NCI-H82 treated with DMSO at 0.1 percent for 48 hours (cell line): ENCODE measurements around the gene MYH9.
"Not testable (repeated sequence)": the region's sequence is repeated elsewhere in the genome, so short reads cannot be mapped to it uniquely, and the experiment has no call there.

Experiments used
- DNase-seq: peaks from one replicate; lab custom pipeline; 2025; ENCODE audit not compliant: unreplicated experiment; lab: John Stamatoyannopoulos, UW

Gene MYH9

DNA sequence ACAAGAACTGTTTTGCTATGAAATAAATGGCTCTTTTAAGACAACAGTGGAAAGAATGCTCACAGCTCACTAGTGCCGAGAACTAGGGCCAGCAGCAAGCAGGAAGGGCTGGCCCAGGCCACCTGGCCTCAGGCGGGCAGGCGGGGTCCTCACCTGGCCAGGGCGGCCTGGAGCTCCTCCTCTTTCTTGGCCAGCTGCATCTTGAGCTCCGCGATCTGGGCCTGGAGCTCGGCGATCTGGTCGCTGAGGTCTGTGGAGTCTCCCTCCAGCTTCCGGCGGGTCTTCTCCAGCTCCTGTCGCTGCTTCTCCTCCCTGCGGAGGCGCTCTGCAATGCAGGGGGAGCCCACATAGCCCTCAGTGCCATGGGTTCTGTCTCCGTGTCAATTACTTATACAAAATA is 91.1 kb downstream of the MYH9 start:
- DNase-seq = no peak

DNA sequence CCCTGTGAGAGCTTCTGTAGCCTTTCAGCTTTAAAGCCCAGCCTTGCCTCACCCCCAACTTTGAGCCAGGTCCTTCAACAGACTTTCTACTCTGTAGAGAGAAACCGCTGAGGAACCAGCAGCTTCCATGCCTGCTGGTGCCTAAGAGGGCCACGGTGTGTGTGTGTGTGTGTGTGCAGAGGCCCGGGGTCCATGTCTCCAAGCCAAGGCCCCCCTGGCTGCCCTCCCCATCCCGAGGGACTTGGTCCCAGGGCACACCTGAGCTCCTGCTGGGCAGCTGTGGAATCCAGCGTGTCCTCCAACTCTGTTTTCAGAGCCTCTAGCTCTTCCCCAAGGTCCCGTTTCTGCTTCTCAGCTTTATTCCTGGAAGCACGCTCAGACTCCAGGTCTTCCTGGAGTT is 92.5 kb downstream of the MYH9 start:
- no peak for DNase-seq

DNA sequence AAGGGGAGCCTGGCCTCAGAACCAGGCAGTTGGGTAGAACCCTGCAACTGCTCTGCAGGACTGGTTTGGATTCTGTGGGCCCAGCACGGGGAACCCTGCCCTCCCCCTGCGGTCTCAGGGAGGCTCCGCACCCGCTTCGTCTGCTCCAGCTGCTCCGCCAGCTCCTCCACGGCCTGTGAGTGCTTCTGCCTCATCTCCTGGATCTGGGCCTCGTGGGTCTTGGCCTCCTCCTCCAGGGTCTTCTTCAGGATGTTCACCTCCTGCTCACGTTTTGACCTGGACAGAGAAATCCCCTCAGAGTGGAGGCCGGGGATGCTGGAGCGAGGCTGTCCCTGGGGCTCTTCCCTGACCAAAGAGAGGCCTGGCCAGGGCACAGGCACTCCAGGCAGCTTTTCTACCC is 93.0 kb downstream of the MYH9 start:
- DNase-seq = no peak

DNA sequence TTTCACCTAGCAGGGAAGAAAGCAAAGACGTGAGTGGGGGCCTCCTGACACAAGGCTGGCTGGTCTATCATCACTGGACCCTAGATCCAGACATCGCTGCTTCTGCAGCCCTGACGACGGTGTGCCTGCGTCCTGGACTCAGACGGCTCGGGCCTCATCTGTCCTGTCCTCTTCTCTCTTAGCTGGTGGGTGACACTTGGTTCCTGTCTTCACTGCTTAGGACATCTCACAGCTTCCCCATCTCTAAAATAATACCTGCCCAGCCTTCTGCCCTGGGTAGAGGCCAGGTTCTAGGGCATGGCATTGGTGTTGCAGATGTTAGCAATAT is 93.5 kb downstream of the MYH9 start:
- no peak for DNase-seq

DNA sequence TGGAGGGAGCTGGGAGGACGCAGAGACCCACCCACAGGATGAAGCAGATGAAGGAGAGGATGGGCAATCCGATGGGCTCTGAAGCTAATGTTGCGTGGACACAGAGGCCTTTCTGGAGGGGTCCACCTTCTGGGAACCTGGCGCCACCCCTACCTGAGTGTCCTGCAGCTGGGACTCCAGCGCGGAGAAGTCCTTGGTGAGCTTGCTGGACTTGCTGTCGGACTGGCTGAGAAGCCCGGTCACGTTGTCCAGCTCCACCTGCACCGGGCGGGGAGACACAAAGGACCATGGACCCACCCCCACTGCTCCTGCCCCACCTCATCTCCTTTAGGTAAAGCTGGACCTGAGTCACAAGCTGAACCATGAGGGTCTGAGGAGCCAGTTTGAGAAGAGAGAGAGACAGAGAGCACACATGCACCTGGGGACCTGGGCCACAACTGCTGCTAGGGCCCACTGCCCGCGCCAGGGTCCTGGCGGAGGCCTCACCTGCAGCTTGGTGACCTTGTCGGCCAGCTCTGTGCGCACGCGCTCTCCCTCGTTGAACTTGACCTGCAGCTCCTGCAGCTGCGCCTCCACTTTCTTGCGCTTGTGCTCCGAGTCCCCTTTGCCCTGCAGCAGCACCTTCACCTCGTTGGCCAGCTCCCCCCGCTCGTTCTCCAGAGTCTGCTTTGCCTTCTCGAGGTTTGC is 94.0 kb downstream of the MYH9 start:
- DNase-seq = no peak

DNA sequence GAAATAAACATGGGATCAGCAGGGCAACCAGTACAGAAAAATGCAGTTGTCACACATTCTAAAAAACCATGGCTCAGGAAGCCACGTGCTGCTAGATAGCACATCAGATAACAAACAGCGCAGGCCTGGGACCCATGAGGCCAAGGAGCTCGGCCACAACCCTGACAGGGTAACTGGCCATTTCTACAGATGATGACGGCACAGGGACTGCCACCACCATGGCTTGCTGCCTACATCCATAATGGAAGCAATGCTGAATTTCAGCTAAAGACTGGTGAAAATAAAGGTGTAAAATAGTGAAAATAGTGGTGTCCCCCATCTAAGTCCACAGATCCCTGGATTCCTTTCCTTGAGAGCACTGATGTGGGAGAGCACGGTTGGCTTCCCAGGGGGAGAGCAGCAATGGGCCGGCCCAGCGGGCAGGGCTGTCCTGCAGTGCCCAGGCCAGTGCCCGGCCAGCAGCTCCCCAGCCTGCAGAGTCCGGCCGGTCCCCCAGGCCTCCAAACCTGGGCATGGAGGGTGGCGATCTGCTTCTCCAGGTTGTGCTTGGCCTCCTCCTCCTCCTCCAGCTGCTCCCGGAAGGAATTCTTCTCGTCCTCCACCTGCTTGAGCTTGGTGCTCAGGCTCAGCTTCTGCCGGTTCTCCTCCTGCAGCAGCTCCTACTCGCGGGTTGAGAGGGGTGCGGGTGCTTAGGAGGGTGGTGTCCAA is 94.8 kb downstream of the MYH9 start:
- DNase-seq = no peak

DNA sequence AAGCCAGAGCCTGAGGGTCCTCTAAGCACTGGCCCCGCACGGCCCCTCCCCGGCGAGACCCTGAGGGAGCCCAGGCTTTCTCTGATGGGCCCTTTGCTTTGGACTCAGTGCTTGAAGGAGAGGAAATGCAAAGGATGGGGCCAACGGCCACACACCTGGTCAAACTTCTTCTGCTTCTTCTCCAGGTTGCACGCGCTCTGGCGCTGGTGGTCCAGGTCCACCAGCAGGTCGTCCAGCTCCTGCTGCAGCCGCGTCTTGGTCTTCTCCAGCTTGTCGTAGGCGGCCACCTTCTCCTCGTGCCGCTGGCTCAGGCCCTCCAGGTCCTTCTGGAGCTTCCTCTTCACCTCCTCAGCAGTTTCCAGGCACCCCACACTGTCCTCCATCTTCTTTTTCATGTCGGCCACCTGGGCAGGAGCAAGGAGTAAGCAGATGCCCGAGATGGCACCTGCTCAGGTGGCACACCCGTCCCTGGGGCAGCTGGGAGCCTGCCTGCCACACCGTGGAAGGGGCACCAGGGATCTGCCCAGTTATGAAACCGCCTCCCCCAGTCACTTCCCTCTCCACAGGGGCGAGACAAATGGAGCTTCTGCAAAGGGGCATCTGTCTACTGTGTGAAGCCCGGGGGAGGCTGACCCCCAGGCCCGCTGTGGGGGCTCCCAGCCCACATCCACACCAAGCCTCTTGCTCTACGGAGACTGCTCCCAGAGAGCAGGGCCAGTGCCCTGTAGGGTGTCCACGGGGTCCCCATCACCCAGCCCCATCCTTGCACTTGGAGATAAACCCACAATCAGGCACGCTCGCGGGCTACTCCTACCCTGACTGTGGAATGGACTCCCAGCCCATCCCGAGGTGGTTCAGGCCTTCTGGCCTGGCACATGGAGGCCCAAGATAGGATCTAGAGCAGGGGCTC is 95.7 kb downstream of the MYH9 start:
- DNase-seq = no peak

DNA sequence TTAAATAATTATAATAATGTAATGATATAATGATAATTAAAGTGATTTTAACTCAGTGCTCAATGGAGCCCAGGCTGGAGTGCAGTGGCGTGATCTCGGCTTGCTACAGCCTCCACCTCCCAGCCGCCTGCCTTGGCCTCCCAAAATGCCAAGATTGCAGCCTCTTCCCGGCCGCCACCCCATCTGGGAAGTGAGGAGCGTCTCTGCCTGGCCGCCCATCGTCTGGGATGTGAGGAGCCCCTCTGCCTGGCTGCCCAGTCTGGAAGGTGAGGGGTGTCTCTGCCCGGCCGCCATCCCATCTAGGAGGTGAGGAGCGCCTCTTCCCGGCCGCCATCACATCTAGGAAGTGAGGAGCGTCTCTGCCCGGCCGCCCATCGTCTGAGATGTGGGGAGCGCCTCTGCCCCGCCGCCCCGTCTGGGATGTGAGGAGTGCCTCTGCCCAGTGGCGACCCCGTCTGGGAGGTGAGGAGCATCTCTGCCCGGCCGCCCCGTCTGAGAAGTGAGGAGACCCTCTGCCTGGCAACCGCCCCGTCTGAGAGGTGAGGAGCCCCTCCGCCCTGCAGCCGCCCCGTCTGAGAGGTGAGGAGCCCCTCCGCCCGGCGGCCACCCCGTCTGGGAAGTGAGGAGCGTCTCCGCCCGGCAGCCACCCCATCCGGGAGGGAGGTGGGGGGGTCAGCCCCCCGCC is 97.2 kb downstream of the MYH9 start:
- DNase-seq = not testable (repeated sequence)

DNA sequence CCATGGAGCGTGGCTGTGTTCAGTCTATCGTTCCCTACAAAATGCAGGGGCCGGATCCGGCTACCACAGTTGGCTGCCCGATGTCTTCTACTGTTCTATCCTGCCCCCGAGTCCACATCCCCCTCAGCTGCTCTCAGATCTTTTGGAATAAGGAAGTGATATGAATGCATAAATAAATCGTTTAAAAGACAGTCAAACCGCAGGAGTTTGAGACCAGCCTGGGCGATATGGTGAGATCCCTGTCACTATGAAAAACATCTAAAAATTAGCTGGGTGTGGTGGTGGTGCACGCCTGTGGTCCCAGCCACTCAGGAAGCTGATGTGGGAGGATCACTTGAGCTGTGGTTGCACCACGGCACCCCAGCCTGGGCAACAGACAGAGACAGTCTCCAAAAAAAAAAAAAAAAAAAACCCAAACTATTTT is 97.8 kb downstream of the MYH9 start:
- DNase-seq = not testable (repeated sequence)

DNA sequence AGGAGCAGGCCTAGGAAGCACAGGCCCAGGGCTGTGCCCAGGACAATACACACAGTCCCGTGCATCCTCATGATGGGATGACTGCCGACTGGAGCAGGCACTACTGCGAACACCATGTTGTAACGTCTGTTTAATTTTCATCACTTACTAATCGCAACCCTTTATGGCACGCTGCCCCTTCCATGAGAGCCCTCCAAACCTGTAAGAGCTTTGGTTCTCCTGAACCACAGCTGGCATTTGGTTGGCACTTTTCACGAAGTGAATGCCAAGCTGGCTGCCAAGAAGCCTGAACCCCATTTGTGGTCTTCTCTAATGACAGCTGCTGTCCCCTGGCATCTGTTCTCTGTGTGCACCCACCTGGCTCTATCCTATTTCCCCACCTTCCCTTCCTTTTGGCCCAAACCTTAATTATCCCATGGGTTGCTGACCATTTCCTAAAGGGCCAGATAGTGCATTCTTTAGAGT is 98.3 kb downstream of the MYH9 start:
- no peak for DNase-seq

DNA sequence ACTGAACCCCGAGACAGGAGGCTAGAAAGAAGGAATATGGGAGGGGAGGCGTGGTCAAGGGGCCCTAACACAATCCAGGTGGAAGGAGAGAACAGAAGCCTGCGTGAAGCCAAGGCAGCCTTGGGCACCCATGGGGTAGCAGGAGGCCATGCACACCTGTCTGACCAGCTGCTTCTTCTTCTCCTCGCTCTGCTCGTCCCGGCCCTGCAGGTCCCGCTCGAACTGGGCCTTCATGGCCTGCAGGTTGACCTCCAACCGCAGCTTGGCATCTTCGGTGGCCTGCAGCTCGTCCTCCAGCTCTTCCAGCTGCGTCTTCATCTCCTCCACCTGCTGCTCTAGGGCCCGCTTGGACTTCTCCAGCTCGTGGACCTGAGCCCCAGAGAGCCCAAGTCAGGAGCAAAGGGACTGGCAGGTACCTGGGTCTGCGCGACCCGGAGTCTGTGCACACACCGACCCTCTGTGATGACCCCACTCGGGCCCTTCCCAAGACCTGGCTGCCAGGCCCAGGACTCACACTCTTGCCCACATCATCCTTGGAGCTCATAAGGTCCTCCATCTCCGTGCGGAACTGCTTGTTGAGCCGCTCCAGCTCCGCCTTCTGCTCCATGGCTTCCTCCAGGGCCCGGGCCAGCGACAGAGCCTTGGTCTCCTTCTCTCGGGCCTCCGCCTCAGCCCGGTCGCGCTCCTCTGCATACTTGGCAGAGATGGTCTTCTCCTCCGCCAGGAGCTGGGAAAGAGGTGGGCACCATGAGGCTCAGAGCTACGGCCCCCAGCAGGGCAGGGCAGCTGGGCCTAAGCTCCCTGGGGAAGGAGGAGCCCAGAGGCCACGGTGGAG is 99.0 kb downstream of the MYH9 start:
- no peak for DNase-seq

DNA sequence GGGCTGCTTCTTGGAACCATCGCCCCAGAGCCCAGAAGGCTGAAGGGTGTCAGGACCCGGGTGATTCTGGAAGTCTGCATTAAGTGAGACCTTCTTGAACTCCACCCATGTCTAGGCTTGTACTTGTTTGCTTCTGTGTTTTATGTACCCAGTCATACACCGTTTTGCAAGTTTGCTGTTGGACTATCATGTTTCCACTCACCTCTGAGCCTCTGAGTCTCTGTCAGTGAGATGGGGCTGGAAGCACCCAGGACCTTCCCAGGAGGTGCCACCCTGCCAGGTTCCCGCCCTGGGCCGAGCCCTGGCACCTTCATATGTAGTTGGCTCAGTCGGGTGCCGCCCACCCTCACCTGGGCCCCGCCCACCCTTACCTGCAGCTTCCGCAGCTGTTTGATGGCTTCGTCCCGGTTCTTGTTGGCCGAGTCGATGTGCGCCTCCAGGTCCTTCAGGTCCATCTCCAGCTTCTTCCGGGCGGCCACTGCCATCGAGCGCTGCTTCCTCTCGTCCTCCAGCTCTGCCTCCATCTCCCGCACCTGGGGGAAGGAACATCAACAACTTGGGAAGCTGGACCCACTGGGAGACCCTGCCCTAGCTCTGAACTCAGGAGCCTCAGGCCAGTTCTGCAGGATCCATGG is 99.8 kb downstream of the MYH9 start:
- DNase-seq = no peak

DNA sequence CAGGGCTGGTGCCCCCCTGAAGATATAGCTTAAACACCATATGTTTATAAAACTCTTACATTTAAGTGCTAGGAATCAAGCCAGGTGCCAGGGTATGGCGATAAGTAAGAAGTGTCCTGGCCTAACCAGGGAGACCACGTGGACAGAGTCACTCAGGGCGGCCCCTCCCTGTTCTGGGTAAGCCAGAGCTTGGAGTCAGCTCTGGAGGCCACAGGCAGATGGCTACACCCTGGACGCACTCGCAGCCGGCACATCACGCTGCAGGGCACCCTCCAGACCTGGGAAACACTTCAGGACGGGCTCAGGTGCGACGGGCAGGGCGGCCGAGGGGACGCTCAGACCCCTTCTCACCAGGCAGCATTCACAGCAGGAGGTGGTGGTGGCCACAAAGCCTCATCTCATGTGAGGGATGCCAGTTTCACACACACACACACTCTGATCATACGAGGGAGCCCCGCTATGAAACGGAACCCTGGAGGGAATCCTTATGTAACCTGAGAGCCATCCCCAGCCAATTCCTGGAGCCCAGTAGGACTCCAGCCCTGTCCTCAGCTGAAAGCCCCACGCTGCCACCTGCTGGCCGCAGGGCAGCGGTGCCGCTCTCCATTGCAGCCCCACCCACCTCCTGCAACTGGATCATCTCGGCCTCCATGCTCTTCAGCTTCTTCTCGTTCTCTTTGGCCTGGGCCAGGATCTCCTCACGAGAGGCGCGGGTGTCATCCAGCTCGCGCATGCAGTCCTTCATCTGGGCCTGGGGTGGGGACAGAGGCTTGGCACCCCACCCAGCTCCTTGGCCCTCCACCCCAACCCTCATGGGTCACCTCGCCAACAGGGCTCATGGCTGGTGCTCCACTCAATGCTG is 101.4 kb downstream of the MYH9 start:
- DNase-seq = peak; percentile 4

DNA sequence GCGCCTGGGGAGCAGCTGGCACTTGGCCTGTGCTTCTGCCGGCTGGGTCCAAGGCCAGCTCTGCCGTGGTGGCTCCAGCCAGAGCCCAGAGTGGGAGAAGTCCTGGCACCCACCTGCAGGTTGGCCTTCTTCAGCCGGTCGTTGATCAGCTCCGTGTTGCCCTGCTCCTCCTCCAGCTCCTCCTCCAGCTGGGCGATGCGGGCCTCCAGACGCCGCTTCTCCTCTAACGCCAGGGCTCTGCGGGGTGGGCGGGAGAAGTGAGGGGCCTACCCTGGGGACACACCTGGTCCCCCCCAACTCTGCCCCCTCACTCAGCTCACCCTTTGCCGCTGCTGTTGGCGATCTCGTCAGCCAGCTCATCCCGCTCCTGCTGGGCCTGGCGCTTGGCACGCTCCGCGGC is 102.2 kb downstream of the MYH9 start:
- no peak for DNase-seq

DNA sequence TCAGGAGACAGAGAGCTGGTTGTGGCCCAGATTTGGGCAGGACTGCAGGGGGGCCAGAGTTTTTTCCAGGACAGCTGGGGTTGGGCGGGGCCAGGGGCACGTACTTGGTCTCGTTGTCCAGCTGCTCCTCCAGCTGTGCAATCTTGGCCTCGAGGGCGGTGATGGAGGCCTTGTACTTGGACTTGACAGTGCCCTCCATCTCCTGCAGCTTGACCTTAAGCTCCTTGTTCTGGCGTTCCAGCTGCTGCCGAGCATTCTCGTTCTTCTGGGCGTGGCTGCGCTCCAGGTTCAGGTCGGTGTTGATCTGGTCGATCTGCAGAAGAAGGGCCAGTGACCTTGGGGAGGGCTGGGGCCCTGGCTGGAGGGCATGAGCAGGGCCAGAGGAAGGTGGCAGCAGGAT is 102.8 kb downstream of the MYH9 start:
- no peak for DNase-seq

DNA sequence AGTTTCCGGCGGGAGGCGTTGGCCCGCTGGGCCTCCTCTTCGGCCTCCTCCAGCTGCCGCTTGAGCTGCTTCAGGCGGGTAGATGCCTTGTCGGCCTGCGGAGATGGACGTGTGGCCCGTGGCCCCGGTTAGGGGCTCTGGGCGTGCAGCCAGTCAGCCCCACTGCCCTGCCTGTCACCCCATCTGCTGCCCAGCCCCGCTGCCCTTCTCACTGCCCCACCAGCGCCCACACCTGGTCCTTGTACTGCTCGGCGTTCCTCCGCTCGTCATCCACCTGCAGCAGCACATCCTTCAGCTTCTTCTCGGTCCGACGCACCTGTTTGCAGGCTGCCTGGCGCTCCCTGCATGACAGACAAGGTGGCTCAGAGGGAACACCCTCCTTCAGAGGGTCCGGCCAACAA is 103.6 kb downstream of the MYH9 start:
- DNase-seq = no peak

DNA sequence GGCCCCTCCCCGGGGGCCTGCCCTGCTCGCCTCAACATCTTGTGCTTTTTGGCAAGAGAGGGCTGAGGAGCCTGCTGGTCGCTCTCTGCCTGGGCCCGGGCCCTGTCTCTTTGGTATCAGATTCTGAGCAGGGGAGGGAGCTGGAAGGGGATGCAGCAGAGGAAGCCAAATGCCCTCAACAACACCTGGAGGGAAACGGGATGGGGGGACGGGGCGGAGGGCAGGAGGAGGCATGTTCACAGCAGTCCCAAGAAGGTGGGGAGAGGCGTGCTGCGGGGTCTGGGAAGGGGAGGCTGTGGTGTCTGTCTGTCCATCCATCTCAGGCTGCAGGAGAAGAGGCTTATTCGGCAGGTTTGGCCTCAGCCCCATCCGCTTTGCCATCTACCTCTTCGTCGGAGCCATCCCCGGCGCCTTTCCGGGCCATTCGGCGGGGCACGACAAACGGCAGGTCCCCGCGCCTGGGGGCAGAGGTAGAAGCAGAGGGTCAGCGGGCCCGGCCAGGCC is 105.4 kb downstream of the MYH9 start:
- DNase-seq = no peak

DNA sequence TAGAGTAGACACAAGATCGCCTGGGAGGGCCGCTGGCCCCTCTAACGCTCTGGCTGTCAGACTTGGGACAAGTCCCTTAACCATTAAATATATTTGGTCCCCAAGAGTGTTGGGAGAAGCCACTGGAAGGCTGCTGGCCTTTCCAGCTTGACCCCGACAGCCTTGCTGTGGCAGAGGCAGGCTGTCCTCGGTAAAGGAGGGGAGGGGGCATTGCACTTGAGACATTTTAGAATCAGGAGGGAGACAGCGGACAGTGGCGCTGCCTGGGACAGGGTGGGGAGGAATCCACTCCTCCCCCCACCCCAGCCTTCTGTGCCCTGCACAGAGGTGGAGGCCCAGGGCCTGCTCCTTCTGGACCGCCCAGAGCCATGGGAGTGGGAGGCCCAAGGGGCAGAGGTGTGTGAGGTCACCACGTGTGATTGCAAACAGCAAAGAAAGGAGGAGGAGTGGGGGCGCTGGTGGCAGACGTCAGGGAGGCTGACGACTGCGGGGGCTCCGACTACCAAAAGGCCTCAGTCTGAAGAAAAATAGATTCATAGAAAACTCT is 105.9 kb downstream of the MYH9 start:
- no peak for DNase-seq

DNA sequence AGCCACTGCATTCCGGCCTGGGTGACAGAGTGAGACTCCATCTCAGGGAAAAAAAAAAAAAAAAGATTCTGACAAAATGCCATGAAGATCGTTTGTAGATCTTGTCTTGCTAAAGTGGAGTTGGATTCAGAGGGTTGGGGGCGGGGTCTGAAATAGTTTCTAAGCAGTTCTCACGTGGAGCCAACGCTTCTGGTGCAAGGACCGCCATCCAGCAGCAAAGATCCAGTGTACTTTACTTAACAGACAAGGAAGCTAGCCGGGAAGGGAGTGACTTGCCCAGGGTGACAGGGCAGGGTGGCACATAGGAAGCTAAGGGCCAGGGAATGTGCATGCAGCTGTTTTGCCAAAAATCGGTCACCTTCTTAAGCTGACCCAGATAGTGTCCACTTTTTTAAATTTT is 107.4 kb downstream of the MYH9 start:
- DNase-seq = no peak
